NCI-H510A (cell line): ENCODE measurements around the gene SLC9A5.
A peak's percentile ranks its signal among the peaks of the same experiment; 100 is the strongest.

ENCODE experiments used
- DNase-seq: peaks from one replicate; lab custom pipeline; 2025; lab: John Stamatoyannopoulos, UW

Gene SLC9A5

GRCh38 chr16:67256701-67257230, 8.0 kb downstream of the SLC9A5 start:
- no peak for DNase-seq

- no peak for DNase-seq
Observed at GRCh38 chr16:67257486-67258160, 8.8 kb downstream of the SLC9A5 start.

GRCh38 chr16:67258161-67258835, 9.5 kb downstream of the SLC9A5 start:
- DNase-seq = no peak

GRCh38 chr16:67259705-67260104, 10.9 kb downstream of the SLC9A5 start:
- no peak for DNase-seq

- no peak for DNase-seq
Observed at GRCh38 chr16:67260426-67261063, 11.8 kb downstream of the SLC9A5 start.

- DNase-seq = no peak
Observed at GRCh38 chr16:67263201-67263600, 14.4 kb downstream of the SLC9A5 start.

GRCh38 chr16:67264277-67264676, 15.5 kb downstream of the SLC9A5 start:
- DNase-seq = no peak

- DNase-seq = no peak
Observed at GRCh38 chr16:67264866-67265265, 16.1 kb downstream of the SLC9A5 start.

GRCh38 chr16:67265834-67266233, 17.1 kb downstream of the SLC9A5 start:
- DNase-seq = no peak

- no peak for DNase-seq
Observed at GRCh38 chr16:67268136-67268579, 19.4 kb downstream of the SLC9A5 start.

GRCh38 chr16:67269766-67270165, 21.0 kb downstream of the SLC9A5 start:
- DNase-seq = no peak

GRCh38 chr16:67270931-67271338, 22.2 kb downstream of the SLC9A5 start:
- no peak for DNase-seq

- DNase-seq = no peak
Observed at GRCh38 chr16:67271446-67271845, 22.7 kb downstream of the SLC9A5 start.

GRCh38 chr16:67275321-67275720, 26.5 kb downstream of the SLC9A5 start:
- DNase-seq = no peak

GRCh38 chr16:67277294-67277998, 28.7 kb downstream of the SLC9A5 start:
- DNase-seq = no peak

- DNase-seq = no peak
Observed at GRCh38 chr16:67277999-67278772, 29.4 kb downstream of the SLC9A5 start.

- DNase-seq = no peak
Observed at GRCh38 chr16:67278773-67279295, 30.1 kb downstream of the SLC9A5 start.

GRCh38 chr16:67279296-67280089, 30.7 kb downstream of the SLC9A5 start, which contains the start of gene PLEKHG4:
TSS of gene PLEKHG4 (plus strand) at chr16:67279532. CDS start at chr16:67280045, 513 bp downstream.
- peak; percentile 36 for DNase-seq

- no peak for DNase-seq
Observed at GRCh38 chr16:67280090-67281015, 31.6 kb downstream of the SLC9A5 start.
